ENCODE results near the gene EREG.

DNA sequence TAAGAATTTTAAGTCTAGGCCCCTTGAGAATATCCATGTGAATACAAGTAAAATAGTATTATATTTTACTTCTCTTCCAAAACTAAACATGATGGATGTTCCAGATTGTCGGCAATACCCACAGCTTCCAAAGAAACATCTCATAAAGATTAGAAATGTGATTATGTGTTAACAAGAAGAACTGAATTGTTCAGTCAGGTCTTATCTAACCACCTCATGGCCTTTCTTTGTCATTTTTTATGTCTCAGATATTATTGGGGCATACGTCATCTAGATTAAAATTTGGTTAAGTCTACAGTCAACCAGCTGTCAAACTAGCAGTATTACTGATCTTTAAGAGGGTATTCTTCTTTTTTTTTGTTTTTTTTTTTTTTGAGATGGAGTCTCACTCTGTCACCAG lies 46.7 kb upstream of the EREG start:
- TF ChIP-seq, protein P1, sequence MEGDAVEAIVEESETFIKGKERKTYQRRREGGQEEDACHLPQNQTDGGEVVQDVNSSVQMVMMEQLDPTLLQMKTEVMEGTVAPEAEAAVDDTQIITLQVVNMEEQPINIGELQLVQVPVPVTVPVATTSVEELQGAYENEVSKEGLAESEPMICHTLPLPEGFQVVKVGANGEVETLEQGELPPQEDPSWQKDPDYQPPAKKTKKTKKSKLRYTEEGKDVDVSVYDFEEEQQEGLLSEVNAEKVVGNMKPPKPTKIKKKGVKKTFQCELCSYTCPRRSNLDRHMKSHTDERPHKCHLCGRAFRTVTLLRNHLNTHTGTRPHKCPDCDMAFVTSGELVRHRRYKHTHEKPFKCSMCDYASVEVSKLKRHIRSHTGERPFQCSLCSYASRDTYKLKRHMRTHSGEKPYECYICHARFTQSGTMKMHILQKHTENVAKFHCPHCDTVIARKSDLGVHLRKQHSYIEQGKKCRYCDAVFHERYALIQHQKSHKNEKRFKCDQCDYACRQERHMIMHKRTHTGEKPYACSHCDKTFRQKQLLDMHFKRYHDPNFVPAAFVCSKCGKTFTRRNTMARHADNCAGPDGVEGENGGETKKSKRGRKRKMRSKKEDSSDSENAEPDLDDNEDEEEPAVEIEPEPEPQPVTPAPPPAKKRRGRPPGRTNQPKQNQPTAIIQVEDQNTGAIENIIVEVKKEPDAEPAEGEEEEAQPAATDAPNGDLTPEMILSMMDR (IDR thresholded peaks at IDR 0.05 in 2 of 3, conservative IDR thresholded peaks at IDR 0.05 in 1 of 3; ENCODE audit: borderline replicate concordance in 1 of 3, insufficient read depth in 1 of 3, low read depth in 2 of 3, low read length in 2 of 3), result no peak
- no peak for TF ChIP-seq CEBPB (IDR thresholded peaks at IDR 0.05; ENCODE audit: low read depth)
- TF ChIP-seq POLR2AphosphoS5 (IDR thresholded peaks at IDR 0.05; ENCODE audit: low read depth, low read length), result no peak
- no peak for TF ChIP-seq JUND (IDR thresholded peaks at IDR 0.05)
- no peak for TF ChIP-seq POLR2A (IDR thresholded peaks at IDR 0.05; ENCODE audit: borderline replicate concordance, extremely low read depth, insufficient read depth, insufficient read length)
- no peak for TF ChIP-seq ZFX (IDR thresholded peaks at IDR 0.05)
- no peak for TF ChIP-seq RAD21 (IDR thresholded peaks at IDR 0.05; ENCODE audit: low read depth)
- no peak for TF ChIP-seq EGR1 (IDR thresholded peaks at IDR 0.05; ENCODE audit: low read depth)
- no peak for TF ChIP-seq MAX (IDR thresholded peaks at IDR 0.05)
- no peak for TF ChIP-seq CBX3 (IDR thresholded peaks at IDR 0.05; ENCODE audit: low read depth)
- no peak for TF ChIP-seq EZH2 (IDR thresholded peaks at IDR 0.05)
- TF ChIP-seq YY1 (IDR thresholded peaks at IDR 0.05; ENCODE audit: extremely low read depth, insufficient replicate concordance, low read depth, low read length), result no peak
- TF ChIP-seq ATF3 (IDR thresholded peaks at IDR 0.05), result no peak

All from HCT116 (cell line).